NCI-H82 treated with DMSO at 0.1 percent for 48 hours (cell line): Measurements from ENCODE around the gene HRAS.

Experiments used
- DNase-seq: peaks from one replicate; lab custom pipeline; 2025; ENCODE audit not compliant: unreplicated experiment; lab: John Stamatoyannopoulos, UW

Gene HRAS

GRCh38 chr11:567629-568292 is 32.4 kb upstream of the HRAS start:
- DNase-seq = no peak

DNA sequence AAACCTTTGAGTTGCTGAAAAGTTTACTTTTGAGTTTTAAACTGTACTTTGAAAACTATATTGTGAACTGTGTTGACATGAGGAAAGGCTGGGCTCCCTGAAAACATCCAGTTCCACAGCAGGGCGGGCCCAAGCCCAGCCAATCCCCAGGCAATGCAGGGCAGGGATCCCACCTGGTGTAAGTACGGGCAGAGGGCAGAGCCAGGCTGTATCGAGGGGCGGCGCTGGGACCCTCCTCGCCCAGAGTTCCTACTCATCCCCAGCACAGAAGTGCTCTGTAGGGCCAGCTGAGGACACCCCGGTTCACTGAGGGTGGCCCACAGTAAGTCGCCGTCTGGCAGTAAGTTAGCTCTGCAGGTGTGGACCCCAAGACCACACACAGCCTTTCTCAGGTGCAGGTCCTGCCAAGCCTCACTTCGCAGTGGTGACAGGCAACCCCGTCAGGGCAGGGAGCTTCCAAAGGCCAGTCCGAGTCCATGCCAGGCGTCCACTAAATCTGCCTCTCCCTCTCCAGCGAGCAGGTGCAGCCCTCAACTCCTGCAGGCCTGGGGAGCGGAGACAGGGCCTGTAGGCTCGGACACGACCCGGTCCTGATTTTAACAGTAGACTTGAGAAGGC is 31.7 kb upstream of the HRAS start:
- no peak for DNase-seq

GRCh38 chr11:565921-566509 is 30.6 kb upstream of the HRAS start:
- DNase-seq = no peak

DNA sequence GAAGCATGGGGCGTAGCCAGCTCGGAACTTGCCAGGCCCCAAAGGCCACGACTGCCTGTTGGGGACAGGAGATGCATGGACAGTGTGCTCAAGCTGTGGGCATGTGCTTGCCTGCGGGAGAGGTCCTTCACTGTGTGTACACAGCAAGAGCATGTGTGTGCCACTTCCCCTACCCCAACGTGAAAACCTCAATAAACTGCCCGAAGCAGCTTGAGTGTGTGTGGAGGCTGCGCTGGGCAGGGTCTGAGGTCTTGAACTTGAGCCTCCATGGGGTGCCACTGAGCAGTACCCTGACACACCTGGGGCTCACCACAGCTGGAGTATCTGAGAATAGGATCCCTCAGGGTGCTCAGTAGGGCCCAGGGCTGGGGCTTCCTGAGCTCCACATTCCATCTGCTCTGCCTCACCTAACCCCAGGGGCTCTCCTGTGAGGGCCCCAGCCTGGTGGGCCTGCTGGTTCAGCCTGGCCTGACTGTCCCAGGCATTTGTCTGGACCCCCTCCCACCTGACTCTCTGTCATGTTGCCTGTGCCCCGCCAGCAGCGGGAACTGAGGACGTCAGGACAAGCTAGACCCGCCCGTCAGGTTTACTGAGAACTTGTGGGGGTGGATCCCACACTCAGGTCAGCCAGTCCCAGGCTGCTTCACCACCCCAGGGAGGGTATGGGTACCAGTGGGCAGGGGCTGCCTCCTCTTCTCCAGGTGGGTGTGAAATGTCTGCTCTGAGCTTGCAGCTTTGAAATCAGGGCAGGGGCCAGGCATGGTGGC is 28.6 kb upstream of the HRAS start:
- no peak for DNase-seq

DNA sequence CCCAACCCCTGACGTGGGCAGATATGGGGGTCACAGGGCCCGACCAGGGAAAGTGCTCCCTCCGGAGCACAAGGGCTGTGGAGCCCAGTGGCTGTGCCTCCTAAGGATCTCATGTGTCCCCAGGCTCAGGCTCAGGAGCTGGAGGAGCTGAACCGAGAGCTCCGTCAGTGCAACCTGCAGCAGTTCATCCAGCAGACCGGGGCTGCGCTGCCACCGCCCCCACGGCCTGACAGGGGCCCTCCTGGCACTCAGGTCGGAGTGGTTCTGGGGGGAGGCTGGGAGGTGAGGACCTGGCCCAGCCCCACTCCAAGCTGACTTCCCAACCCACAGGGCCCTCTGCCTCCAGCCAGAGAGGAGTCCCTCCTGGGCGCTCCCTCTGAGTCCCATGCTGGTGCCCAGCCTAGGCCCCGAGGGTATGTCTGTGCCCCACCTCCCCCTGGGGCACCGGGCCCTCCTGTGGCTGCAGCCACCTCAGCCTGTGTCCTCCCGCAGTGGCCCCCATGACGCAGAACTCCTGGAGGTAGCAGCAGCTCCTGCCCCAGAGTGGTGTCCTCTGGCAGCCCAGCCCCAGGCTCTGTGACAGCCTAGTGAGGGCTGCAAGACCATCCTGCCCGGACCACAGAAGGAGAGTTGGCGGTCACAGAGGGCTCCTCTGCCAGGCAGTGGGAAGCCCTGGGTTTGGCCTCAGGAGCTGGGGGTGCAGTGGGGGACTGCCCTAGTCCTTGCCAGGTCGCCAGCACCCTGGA is 27.9 kb upstream of the HRAS start:
- DNase-seq = no peak

GRCh38 chr11:562046-562645 is 26.8 kb upstream of the HRAS start:
- no peak for DNase-seq

DNA sequence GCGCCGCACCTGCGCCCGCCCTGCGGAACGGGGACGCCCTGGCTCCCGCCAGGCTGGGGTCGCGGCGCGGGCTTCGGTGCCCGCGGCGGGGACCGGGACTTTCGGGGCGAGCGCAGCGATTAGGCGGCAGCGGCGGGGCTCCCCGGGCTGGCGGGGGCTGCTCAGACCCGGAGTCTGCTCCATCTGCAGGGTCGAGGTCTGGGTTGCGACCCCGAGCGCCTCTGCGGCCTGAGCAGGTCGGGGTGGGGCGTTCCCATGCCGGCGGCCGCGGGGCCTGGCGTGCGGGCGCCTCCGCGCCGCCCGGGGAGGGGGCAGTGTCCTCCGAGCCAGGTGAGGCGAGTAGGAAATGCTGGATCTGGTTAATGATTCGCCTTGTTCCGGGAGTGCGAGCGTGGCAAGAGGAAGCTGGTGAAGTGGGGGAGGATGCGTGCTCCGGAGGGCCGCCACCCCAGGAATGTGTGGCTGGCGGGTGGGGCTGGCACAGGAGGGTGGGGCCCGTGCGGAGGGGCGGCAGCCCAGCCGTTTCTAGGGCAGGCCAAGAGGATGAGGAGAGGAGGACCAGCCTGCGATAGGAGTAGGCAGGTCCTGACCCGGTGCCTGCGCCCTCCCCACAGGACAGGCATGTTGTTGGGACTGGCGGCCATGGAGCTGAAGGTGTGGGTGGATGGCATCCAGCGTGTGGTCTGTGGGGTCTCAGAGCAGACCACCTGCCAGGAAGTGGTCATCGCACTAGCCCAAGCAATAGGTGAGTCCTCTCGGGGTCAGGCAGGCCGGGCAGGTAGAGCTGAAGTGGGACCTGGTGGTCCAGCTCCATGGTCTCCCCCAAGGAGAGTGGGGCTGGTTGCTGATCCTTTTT is 26.0 kb upstream of the HRAS start:
- no peak for DNase-seq

GRCh38 chr11:560305-561147 is 25.1 kb upstream of the HRAS start, which contains the start of the genes LMNTD2 and RASSF7:
Gene LMNTD2, minus strand, starts transcription at chr11:560738. Its CDS starts 22 bp downstream, at chr11:560716.
Gene RASSF7, plus strand, starts transcription at chr11:560970. Its CDS starts 799 bp downstream, at chr11:561769.
- DNase-seq = peak; percentile 50

DNA sequence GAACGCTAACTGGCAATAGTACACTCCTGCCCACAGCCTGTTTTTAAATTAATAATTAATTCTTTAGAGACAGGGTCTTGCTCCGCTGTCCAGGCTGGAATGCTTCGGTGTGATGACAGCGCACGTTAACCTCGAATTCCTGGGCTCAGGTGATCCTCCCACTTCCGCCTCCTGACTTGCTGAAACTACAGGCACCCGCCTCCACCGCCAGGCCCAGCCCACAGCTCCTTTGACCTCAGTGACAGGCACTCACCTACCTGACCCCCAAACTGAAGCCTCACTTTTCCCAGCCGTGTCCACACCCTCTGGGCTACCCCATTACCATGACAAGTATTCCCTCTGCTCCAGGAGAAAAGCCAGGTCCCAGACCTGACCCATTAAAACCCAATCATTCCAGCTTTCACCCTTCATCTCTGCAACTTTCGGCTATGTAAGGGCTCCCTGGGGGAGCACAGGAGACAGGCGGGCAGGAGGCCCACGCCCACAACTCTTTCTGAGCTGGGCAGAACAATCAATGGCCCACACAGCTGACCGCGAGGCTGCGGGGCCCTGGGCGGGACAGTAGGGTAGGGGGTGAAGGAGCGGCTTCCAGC is 24.4 kb upstream of the HRAS start:
- DNase-seq = no peak

DNA sequence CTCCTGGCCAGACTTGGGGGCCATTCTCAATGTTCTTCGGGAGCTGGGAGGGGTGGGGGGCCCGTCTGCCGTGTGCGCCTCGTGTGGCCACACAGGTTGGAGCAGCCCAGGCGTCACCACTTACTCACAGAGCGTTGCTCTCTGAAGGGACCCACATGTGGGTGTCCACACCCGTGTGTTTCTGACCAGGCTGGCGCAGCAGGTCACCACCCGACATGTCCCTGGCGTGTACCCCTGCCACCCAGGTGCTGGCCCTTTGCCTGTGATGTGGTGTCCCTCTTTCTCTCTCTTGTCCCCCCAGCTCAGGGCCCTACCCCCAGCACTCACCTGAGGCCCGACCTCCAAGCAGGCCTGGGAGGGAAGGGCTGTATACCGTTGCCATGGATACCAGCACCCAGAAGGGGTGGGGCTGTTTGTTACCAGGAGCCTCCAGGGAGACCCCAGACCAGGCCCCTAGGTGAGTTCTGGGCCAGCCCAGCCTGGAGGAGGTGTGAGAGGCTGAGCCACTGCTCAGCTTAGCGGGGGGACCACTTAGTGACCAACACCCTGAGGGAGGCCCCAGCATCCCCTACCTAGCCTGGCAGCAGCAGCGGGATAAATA is 23.7 kb upstream of the HRAS start:
- no peak for DNase-seq

GRCh38 chr11:558503-558902 is 23.1 kb upstream of the HRAS start:
- DNase-seq = no peak

DNA sequence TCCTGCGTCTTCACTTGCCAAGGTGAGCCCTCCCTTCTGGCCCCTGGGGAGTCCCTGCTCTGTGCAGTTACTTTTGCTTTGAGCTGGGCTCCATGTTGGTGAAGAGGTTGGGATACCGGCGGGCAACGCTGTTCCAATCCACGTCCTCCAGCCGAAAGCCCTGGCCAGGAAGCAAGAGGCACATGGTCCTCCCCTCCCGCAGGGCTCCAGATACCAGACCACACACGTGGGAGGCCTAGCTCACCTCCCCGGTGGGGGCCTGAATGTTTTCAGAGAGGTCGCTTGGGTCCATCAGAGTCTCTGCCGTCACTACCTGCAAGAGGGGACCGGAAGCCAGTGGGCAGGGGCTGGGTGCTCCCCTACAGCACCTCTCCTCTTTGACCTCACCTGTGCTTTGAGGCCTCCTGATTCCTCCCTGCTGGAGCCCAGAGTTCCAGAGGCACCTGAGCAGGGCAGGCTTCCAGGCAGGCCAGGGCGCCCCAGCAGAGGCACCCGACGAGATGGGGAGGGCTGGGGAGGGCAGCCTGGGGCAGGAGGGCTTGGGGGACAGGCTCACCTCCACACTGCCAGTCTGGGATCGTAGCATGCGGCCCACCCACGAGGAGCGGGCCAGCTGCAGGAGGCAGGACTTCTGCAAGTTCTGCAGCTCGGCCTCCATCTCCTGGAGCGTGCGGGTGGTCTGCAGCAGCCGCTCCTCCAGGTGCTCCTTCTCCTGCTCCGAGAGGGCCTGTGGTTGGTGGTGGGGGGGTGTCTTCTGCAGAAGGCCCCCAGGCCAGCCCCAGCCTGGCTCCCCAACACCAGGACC is 22.2 kb upstream of the HRAS start:
- no peak for DNase-seq

- no peak for DNase-seq
Measured at GRCh38 chr11:556662-557256, 21.4 kb upstream of the HRAS start.

DNA sequence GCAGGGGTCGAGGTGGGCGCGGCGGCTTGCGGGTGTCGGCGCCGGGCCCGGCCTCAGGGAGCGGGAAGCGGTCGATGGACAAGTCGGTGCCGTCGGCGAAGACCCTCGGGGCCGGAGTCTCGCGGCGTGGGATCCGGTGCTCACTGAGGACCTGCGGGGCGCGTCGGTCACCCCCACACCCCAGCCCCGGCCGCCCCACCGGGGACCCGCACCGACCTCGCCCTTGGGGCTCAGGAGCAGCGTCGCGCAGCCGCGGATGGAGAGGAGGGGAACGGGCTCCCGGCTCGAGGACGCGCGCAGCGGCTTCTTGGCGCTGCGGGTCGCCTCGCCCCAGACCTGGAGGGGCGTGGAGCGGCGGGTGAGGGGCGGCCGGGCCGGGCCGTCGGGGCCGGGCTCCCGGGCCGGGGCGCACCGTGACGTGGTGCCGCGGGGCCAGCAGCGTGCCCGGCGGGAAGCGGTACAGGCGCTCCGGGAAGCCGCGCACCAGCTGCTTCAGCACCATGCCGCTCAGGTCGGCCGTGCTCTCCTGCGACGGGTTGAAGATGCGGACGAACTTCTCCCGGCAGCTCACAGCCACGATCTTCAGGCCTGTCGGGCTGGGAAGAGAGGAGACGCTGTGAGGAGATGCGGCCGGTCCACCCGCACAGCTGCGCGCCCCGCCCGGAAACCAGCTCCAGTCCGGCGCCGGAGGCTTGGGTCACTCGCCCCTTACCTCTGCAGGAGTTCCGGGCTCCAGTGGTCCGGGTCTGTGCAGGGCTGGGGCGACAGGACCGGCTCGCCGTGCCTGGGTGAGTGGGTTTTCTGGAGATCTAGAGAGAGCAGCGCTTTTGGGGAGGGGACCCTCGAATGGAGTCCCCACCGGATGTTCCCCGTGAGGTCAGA is 20.6 kb upstream of the HRAS start:
- no peak for DNase-seq

GRCh38 chr11:555227-555779 is 19.9 kb upstream of the HRAS start:
- no peak for DNase-seq
